GM12864 (cell line): Measurements from ENCODE around the gene NINJ2.

Experiments used
- DNase-seq: peaks from one replicate; pipeline ENCODE4 v3.0.0-alpha.2; 2011; ENCODE audit warnings: low read depth
- H3K4me3 ChIP-seq: 2 replicates; pipeline ENCODE4 v1.5.1; 2011; ENCODE audit warnings: mild to moderate bottlenecking, low read depth, low read length, control low read depth
- TF ChIP-seq, protein P1 (sequence below): IDR thresholded peaks from 2 replicates; pipeline ENCODE4 v1.5.1; 2011; ENCODE audit warnings: low read depth, mild to moderate bottlenecking, moderate library complexity, low read length, control low read depth, inconsistent platforms; ENCODE audit errors: missing control alignments

Gene NINJ2

DNA sequence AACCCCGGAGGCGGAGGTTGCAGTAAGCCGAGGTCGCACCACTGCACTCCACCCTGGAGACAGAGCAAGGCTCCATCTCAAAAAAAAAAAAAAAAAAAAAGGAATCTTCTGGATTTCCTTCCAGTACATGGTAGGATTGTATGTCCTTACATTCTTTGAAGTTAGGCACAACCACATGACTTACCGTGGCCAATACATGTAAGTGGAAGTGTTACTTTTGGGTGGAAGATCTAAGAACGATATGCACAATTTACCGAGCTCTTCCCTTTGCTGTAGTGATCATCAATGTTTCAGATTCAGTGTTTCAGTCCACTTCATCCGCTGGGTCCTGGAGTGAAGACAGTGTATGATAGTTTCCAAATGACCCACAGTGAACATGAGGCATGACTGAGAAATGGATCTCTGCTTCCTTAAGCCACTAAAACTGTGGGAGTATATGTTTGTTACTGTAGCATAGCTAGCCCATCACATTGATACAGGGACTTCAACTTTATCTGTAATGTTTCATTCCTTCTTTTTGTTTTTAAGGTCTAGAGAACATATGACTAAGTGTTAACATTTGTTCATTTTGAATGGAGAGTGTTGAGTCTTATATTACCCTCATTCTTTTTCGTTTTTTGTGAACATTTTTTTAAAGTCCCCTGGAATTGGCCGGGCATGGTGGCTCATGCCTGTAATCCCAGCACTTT is 18.5 kb upstream of the NINJ2 start:
- TF ChIP-seq, protein P1, sequence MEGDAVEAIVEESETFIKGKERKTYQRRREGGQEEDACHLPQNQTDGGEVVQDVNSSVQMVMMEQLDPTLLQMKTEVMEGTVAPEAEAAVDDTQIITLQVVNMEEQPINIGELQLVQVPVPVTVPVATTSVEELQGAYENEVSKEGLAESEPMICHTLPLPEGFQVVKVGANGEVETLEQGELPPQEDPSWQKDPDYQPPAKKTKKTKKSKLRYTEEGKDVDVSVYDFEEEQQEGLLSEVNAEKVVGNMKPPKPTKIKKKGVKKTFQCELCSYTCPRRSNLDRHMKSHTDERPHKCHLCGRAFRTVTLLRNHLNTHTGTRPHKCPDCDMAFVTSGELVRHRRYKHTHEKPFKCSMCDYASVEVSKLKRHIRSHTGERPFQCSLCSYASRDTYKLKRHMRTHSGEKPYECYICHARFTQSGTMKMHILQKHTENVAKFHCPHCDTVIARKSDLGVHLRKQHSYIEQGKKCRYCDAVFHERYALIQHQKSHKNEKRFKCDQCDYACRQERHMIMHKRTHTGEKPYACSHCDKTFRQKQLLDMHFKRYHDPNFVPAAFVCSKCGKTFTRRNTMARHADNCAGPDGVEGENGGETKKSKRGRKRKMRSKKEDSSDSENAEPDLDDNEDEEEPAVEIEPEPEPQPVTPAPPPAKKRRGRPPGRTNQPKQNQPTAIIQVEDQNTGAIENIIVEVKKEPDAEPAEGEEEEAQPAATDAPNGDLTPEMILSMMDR = no peak
- H3K4me3 ChIP-seq = no peak overlapping the region
- no peak for DNase-seq

- no peak for DNase-seq
- H3K4me3 ChIP-seq = no peak overlapping the region
- TF ChIP-seq, protein P1 = no peak
These were observed 15.8 kb upstream of the NINJ2 start for GRCh38 chr12:678747-679712.

DNA sequence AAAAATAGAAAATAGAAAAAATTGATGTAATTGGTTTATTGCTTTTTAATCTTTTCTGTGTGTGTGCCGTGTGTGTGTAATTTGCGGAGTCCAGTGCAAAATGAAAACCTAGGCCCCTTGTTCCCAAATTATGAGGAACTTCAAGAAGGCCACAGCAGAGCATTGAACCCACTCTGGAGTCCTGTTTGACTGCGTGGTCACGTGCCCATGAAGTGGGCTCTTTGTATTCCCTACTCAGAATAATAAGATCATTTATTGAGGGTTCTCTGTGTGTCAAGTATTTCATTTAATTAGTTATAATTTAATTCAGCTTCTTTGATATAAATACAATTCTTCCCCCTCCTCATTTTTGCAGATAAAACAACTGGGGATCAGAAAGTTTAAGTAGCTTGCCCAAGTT is 12.3 kb upstream of the NINJ2 start:
- DNase-seq = no peak
- TF ChIP-seq, protein P1 = no peak

DNA sequence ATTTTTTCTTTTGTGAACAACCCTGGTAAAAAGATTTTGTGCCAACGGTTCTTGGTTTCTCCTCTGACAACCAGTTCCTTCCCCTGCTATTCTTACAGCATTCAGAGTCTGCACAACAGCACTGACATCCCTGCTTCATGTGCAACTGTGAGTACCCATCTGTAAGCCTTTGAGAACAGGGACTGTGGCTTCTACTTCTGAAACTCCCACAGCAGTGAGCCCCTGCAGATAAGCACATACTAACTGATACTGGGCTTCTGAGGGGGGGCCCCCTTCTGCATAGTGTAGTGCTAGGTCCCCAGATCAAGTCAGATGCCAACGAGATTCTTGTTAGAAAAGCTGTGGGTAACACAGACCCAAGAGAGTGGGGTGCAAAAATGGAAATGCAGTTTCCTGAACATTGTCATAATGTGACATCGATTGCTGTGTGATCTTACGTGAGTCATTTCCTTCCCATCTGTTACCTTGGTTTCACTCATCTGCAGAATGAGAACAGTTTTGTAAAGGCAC is 11.1 kb upstream of the NINJ2 start:
- H3K4me3 ChIP-seq = peak overlapping the region; percentile 24; the same call in 1 of the 2 replicates
- peak; percentile 96 for DNase-seq
- TF ChIP-seq, protein P1 = no peak

More for the DNA sequence above, 12.3 kb upstream of the NINJ2 start:
- H3K4me3 ChIP-seq = no peak overlapping the region

DNA sequence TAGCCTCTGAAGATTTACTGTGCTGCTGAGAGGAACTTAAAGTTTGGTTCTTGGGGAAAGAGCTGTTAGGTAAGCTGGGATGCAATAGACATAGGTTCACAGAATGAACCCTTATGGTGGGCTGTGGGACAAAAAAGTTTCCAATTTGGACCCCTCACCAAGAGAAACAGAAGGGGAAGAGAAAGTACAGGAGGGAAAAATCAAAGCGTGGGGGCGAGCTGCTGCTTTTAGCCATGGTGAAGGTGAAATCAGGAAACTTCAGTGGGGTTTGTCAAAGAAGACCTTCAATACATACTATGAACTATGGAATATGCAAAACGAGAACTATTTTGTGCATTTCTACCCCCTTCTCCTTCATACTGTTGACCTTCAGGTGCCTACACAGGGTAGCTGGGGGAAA is 10.6 kb upstream of the NINJ2 start:
- TF ChIP-seq, protein P1 = no peak
- H3K4me3 ChIP-seq = peak overlapping the region; percentile 24; the same call in 1 of the 2 replicates
- DNase-seq = no peak

DNA sequence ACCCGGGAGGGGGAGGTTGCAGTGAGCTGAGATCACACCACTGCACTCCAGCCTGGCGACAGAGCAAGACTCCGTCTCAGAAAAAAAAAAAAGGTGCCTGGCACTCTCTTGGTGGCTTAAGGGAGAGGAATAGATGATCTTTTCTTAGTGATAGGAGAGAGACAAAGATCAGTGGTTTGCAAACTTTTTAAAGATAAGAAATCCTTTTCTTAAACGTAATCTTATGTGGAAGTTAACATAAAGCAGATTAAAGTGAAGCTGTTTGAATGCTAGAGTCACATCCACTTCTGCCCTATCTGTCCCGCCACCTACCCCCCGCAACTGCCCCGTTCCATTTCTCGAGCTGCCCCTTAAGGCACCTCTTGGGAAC is 6.3 kb upstream of the NINJ2 start:
- TF ChIP-seq, protein P1 = no peak
- H3K4me3 ChIP-seq = no peak overlapping the region
- DNase-seq = no peak
